ENCODE results near the gene CTBP2. TPM values are rescaled to one million over a fixed set of nuclear protein-coding genes. Genes with fewer than 3 reads are reported as not detected.

Gene CTBP2
- total RNA-seq, 4 donors from 2014 or later = 69.7 to 125 (median 84.7) TPM

GRCh38 chr10:125205431-125205830 is 45.1 kb upstream of the CTBP2 start:
- intact Hi-C loops (cut with DNase I) = no loop called here

GRCh38 chr10:125204400-125204799 is 44.0 kb upstream of the CTBP2 start:
- Histone ChIP-seq H3K27ac (replicated peaks in 1 of 4) (no peak overlapping the region), H3K4me3 (no peak overlapping the region), H3K4me1 (no peaks in the 10 kb centered on the region), H3K36me3 (no peaks in the 10 kb centered on the region), H3K27me3 (no peaks in the 10 kb centered on the region), H3K9me3 (no peaks in the 10 kb centered on the region)
- intact Hi-C loops (cut with DNase I) = no loop called here
- 92% methylated on average over 5 of the region's 5 CpGs for WGBS
- TF ChIP-seq CTCF (IDR thresholded peaks at IDR 0.05) (no peak), EP300 (IDR thresholded peaks at IDR 0.05) (no peak)
- DNase-seq (ENCODE audit: extremely low spot score) = no peak

More at GRCh38 chr10:125205431-125205830, 45.1 kb upstream of the CTBP2 start:
- Histone ChIP-seq H3K4me3 (no peak overlapping the region), H3K27me3 (no peaks in the 10 kb centered on the region), H3K27ac (replicated peaks in 1 of 4) (no peak overlapping the region), H3K9me3 (no peaks in the 10 kb centered on the region), H3K4me1 (no peaks in the 10 kb centered on the region), H3K36me3 (no peaks in the 10 kb centered on the region)
- no peak for DNase-seq (ENCODE audit: extremely low spot score)
- TF ChIP-seq POLR2A (IDR thresholded peaks at IDR 0.05; ENCODE audit: low read depth) (no peak), CTCF (IDR thresholded peaks at IDR 0.05) (no peak), EP300 (IDR thresholded peaks at IDR 0.05) (no peak)
- WGBS = 86% methylated on average over 2 of the region's 2 CpGs

GRCh38 chr10:125203186-125203800 is 42.9 kb upstream of the CTBP2 start:
- Histone ChIP-seq H3K27me3 (no peaks in the 10 kb centered on the region), H3K27ac (replicated peaks in 1 of 4) (no peak overlapping the region), H3K9me3 (no peaks in the 10 kb centered on the region), H3K4me1 (no peaks in the 10 kb centered on the region), H3K4me3 (no peak overlapping the region), H3K36me3 (no peaks in the 10 kb centered on the region)
- intact Hi-C loops (cut with DNase I) = no loop called here
- no peak for TF ChIP-seq EP300 (IDR thresholded peaks at IDR 0.05)
- no peak for TF ChIP-seq POLR2A (IDR thresholded peaks at IDR 0.05; ENCODE audit: low read depth)
- TF ChIP-seq POLR2AphosphoS5 (IDR thresholded peaks at IDR 0.05) = no peak
- TF ChIP-seq CTCF (IDR thresholded peaks at IDR 0.05) = no peak
- DNase-seq (ENCODE audit: extremely low spot score) = no peak
- WGBS = 81% methylated on average over 10 of the region's 10 CpGs

GRCh38 chr10:125201791-125202622 is 41.6 kb upstream of the CTBP2 start:
- TF ChIP-seq POLR2A (IDR thresholded peaks at IDR 0.05; ENCODE audit: low read depth) = no peak
- no peak for TF ChIP-seq CTCF (IDR thresholded peaks at IDR 0.05)
- TF ChIP-seq EP300 (IDR thresholded peaks at IDR 0.05) = no peak
- TF ChIP-seq POLR2AphosphoS5 (IDR thresholded peaks at IDR 0.05) = no peak
- no peaks in the 10 kb centered on the region for H3K36me3 ChIP-seq
- WGBS = 88% methylated on average over 10 of the region's 10 CpGs
- no peak for DNase-seq (ENCODE audit: extremely low spot score)
- no peaks in the 10 kb centered on the region for H3K9me3 ChIP-seq
- no peak overlapping the region for H3K4me3 ChIP-seq
- H3K27ac ChIP-seq (replicated peaks in 1 of 4) = no peak overlapping the region
- no peaks in the 10 kb centered on the region for H3K27me3 ChIP-seq
- H3K4me1 ChIP-seq = no peaks in the 10 kb centered on the region
- intact Hi-C loops (cut with DNase I) = no loop called here
